H1 (cell line): ENCODE measurements around the gene ADAT3. TPM values are rescaled to one million over a fixed set of nuclear protein-coding genes. Genes with fewer than 3 reads are reported as not detected.
"Not testable (repeated sequence)": the region's sequence is repeated elsewhere in the genome, so short reads cannot be mapped to it uniquely, and the experiment has no call there.

Source experiments
- CTCF ChIA-PET: fragments of 300-600 bp; sonication (Branson Sonifier 250); formaldehyde crosslinking; loops from one replicate; lab custom pipeline; 2021; ENCODE audit not compliant: partially characterized antibody; lab: Charles Lee
- POLR2A ChIA-PET: fragments of 300-600 bp; sonication (Branson Sonifier 250); formaldehyde crosslinking; loops from one replicate; lab custom pipeline; 2021; ENCODE audit warnings: inconsistent platforms; ENCODE audit not compliant: partially characterized antibody; lab: Charles Lee
- DNase-seq, 2 experiments: peaks; one replicate each; pipeline versions ENCODE4 v3.0.0 to v3.0.0-alpha.2; 2010 to 2022; ENCODE audit warnings: low spot score in 2 of 2, low read depth in 1 of 2, mixed read lengths in 1 of 2
- FAIRE-seq: peaks from 2 replicates; lab custom pipeline; 2011; peaks lifted over from hg19 to GRCh38; lab: Jason Lieb, UNC
- H2AFZ ChIP-seq: 2 replicates; pipeline ENCODE4 v1.8.1; 2012; ENCODE audit warnings: low read length, inconsistent platforms
- H2AK5ac ChIP-seq: 2 replicates; pipeline ENCODE4 v1.6.1; 2013; ENCODE audit warnings: low read depth, low read length
- H2BK120ac ChIP-seq: replicated peaks from 2 replicates; pipeline ENCODE3; 2013; ENCODE audit warnings: low read depth, low read length, inconsistent platforms
- H2BK12ac ChIP-seq: 2 replicates; pipeline ENCODE4 v1.6.1; 2013; ENCODE audit warnings: low read depth, low read length
- H2BK15ac ChIP-seq: 2 replicates; pipeline ENCODE4 v1.6.1; 2013; ENCODE audit warnings: low read length
- H2BK20ac ChIP-seq: 2 replicates; pipeline ENCODE4 v1.6.1; 2013; ENCODE audit warnings: low read length
- H2BK5ac ChIP-seq: 2 replicates; pipeline ENCODE4 v1.6.1; 2013; ENCODE audit warnings: low read depth, low read length
- H3K14ac ChIP-seq: 2 replicates; pipeline ENCODE4 v1.6.1; 2013; ENCODE audit warnings: inconsistent platforms; ENCODE audit not compliant: insufficient read length
- H3K18ac ChIP-seq: 2 replicates; pipeline ENCODE4 v1.6.1; 2013; ENCODE audit warnings: low read length; ENCODE audit errors: extremely low read depth
- H3K23ac ChIP-seq: 2 replicates; pipeline ENCODE4 v1.6.1; 2013; ENCODE audit warnings: inconsistent platforms; ENCODE audit not compliant: insufficient read length
- H3K23me2 ChIP-seq: 2 replicates; pipeline ENCODE4 v1.6.1; 2013; ENCODE audit warnings: low read depth, low read length
- H3K27ac ChIP-seq: 2 replicates; pipeline ENCODE4 v1.6.1; 2011; ENCODE audit warnings: low read depth, low read length, inconsistent platforms
- H3K27me3 ChIP-seq, 4 experiments: replicated peaks in 1 of 4; 1 replicate in 1 of 4; 2 replicates in 3 of 4; pipeline versions ENCODE4 v1.6.1 to v1.8.1; 2011 to 2013; ENCODE audit warnings: low read length in 3 of 4, mild to moderate bottlenecking in 3 of 4, inconsistent platforms in 2 of 4, mixed read lengths in 2 of 4, moderate library complexity in 1 of 4; ENCODE audit not compliant: control insufficient read depth in 3 of 4, insufficient read depth in 3 of 4; ENCODE audit errors: extremely low read depth in 1 of 4
- H3K36me3 ChIP-seq, 4 experiments: 2 replicates each; pipeline versions ENCODE4 v1.6.1 to v1.8.1; 2011 to 2013; ENCODE audit warnings: mild to moderate bottlenecking in 4 of 4, low read length in 3 of 4, moderate library complexity in 2 of 4, control low read depth in 1 of 4, inconsistent platforms in 1 of 4; ENCODE audit not compliant: insufficient read depth in 4 of 4, control insufficient read depth in 2 of 4
- H3K4ac ChIP-seq: replicated peaks from 2 replicates; pipeline ENCODE3; 2013; ENCODE audit warnings: low read length, low read depth, mixed read lengths, inconsistent platforms; ENCODE audit not compliant: insufficient read length
- H3K4me1 ChIP-seq, 4 experiments: replicated peaks in 1 of 4; 1 replicate in 1 of 4; 2 replicates in 3 of 4; pipeline versions ENCODE4 v1.6.1 to v1.8.1; 2011 to 2013; ENCODE audit warnings: low read length in 3 of 4, inconsistent platforms in 2 of 4, mixed read lengths in 1 of 4; ENCODE audit not compliant: insufficient read depth in 4 of 4, control insufficient read depth in 3 of 4
- H3K4me2 ChIP-seq, 2 experiments: 2 replicates each; pipeline versions ENCODE4 v1.6.1 to v1.8.1; 2011 to 2013; ENCODE audit warnings: low read depth in 2 of 2, low read length in 2 of 2, control low read depth in 1 of 2, inconsistent platforms in 1 of 2, mild to moderate bottlenecking in 1 of 2; ENCODE audit not compliant: insufficient read depth in 1 of 2
- H3K4me3 ChIP-seq, 4 experiments: fragments of 200-600, 300-600 bp in 1 of 4; sonication (generic), shearing (Covaris generic), sonication (Bioruptor Twin) in 1 of 4; 2 replicates each; pipeline versions ENCODE4 v1.5.1 to v1.8.1; 2011 to 2016; ENCODE audit warnings: low read length in 4 of 4, low read depth in 3 of 4, control low read depth in 2 of 4, inconsistent platforms in 2 of 4, mild to moderate bottlenecking in 2 of 4, mixed read lengths in 1 of 4, moderate library complexity in 1 of 4; ENCODE audit not compliant: insufficient read depth in 2 of 4; ENCODE audit errors: extremely low read depth in 1 of 4
- H3K56ac ChIP-seq: replicated peaks from 2 replicates; pipeline ENCODE3; 2013; ENCODE audit warnings: low read depth, mild to moderate bottlenecking, mixed read lengths, low read length, inconsistent platforms; ENCODE audit not compliant: insufficient read length
- H3K79me1 ChIP-seq: 2 replicates; pipeline ENCODE4 v1.6.1; 2013; ENCODE audit warnings: low read depth, low read length, control low read depth
- H3K79me2 ChIP-seq, 2 experiments: 2 replicates each; pipeline versions ENCODE4 v1.6.1 to v1.8.1; 2012 to 2013; ENCODE audit warnings: low read length in 2 of 2, mild to moderate bottlenecking in 2 of 2, inconsistent platforms in 1 of 2; ENCODE audit not compliant: insufficient read depth in 2 of 2, control insufficient read depth in 1 of 2
- H3K9ac ChIP-seq, 4 experiments: replicated peaks in 1 of 4; 1 replicate in 1 of 4; 2 replicates in 3 of 4; pipeline versions ENCODE4 v1.6.1 to v1.8.1; 2011 to 2013; ENCODE audit warnings: low read depth in 3 of 4, low read length in 3 of 4, control low read depth in 2 of 4, mild to moderate bottlenecking in 2 of 4, moderate library complexity in 2 of 4, inconsistent platforms in 1 of 4; ENCODE audit errors: extremely low read depth in 1 of 4
- H3K9me3 ChIP-seq, 2 experiments: 2 replicates each; pipeline versions ENCODE4 v1.6.1 to v1.8.1; 2012 to 2013; ENCODE audit warnings: mild to moderate bottlenecking in 2 of 2, moderate library complexity in 2 of 2, control low read depth in 1 of 2, inconsistent platforms in 1 of 2, low read depth in 1 of 2, low read length in 1 of 2, mixed read lengths in 1 of 2; ENCODE audit not compliant: insufficient read depth in 2 of 2
- H4K20me1 ChIP-seq, 2 experiments: replicated peaks in 1 of 2; 2 replicates each; pipeline versions ENCODE3 to v1.8.1; 2011 to 2013; ENCODE audit warnings: inconsistent platforms in 2 of 2, low read length in 2 of 2, mild to moderate bottlenecking in 1 of 2; ENCODE audit not compliant: insufficient read depth in 2 of 2, control insufficient read depth in 1 of 2
- H4K5ac ChIP-seq: 2 replicates; pipeline ENCODE4 v1.6.1; 2013; ENCODE audit warnings: low read length, low read depth, mixed read lengths, inconsistent platforms; ENCODE audit not compliant: insufficient read length
- H4K8ac ChIP-seq: 2 replicates; pipeline ENCODE4 v1.8.0; 2013; ENCODE audit warnings: mild to moderate bottlenecking, moderate library complexity, low read length, inconsistent platforms; ENCODE audit not compliant: insufficient read depth; ENCODE audit errors: extremely low read depth
- H4K91ac ChIP-seq: replicated peaks from 2 replicates; pipeline ENCODE3; 2013; ENCODE audit warnings: low read length, mixed read lengths, inconsistent platforms; ENCODE audit not compliant: insufficient read length
- WGBS, 2 experiments: shearing (Covaris generic) in 1 of 2; methylation state at CpG; one replicate each; pipeline versions ENCODE4 v1.1.6 to v1.1.7; 2013 to 2015; ENCODE audit warnings: low lambda C conversion rate in 2 of 2, mixed read lengths in 2 of 2, inconsistent platforms in 1 of 2, low coverage in 1 of 2, missing lambda C conversion rate in 1 of 2; ENCODE audit not compliant: insufficient replicate concordance in 2 of 2, insufficient coverage in 1 of 2, insufficient read length in 1 of 2; ENCODE audit errors: extremely low coverage in 1 of 2, missing lambda C conversion rate in 1 of 2; 5-methylcytosine and 5-hydroxymethylcytosine counted together
- polyA plus RNA-seq, 7 experiments: library from polyadenylated mRNA; depleted of rRNA in 3 of 7; stranded (reverse) in 5 of 7; unstranded in 2 of 7; fragments of >200 nt in 5 of 7; fragments of 200-250 nt in 2 of 7; gene quantifications; 1 replicate in 5 of 7; 2 replicates in 1 of 7; 4 replicates in 1 of 7; pipeline versions ENCODE4 v1.2.1 to v1.2.3, GENCODE V29; 2011 to 2013; ENCODE audit warnings: missing spikeins in 2 of 7, mixed read lengths in 2 of 7
- total RNA-seq: library from RNA; stranded (reverse); fragmentation: NEBNext Ultra II Directional; extraction: Animal tissue kit (Norgen Biotek cat#: 25700); gene quantifications from 2 replicates; pipeline ENCODE4 v1.2.1, GENCODE V29; 2021

Gene ADAT3
- total and polyA plus RNA-seq, 2 of the 8 experiments (the other 6 are each of a cell fraction or from before 2014, with no cell fraction given), result 5.4 to 10.8 TPM

DNA sequence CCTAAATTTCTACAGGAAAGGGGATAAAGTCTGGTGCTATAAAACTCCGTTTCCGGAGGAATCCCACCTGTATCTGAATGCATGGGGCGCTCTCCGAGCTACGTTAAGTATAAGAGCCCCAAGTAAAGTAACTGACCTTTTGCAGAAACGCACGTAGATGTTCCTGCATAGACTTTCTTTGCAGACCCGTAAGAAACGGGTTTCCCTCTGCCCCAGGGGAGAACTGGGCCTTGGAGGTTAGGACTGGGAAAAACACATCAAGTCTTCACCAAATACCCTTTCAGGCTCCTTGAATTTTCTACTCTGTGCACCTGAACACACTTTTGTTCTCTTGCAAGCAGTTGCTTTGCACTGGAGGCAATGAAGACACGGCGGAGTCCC lies 29.9 kb upstream of the ADAT3 start:
- H3K79me1 ChIP-seq, H2BK5ac ChIP-seq, H3K14ac ChIP-seq, H3K27ac ChIP-seq, H3K18ac ChIP-seq, H3K4me1 ChIP-seq, H2BK120ac ChIP-seq, H3K56ac ChIP-seq, H2AFZ ChIP-seq, H2AK5ac ChIP-seq, H4K20me1 ChIP-seq, H2BK12ac ChIP-seq, H3K36me3 ChIP-seq, H2BK20ac ChIP-seq, H3K23ac ChIP-seq, DNase-seq, H4K91ac ChIP-seq, H4K5ac ChIP-seq, H4K8ac ChIP-seq, H2BK15ac ChIP-seq, H3K27me3 ChIP-seq, H3K9me3 ChIP-seq, H3K4ac ChIP-seq: not testable (repeated sequence)
- WGBS, 2 experiments, result 9% methylated on average over 11 of the region's 11 CpGs; no CpG with 5 or more reads in 1 of the 2 experiments
- ChIA-PET POLR2A (interaction anchor here (0.9 to 2.6 kb wide), 6 partner anchors 9 to 29 kb away, joined by 3 to 13 read pairs (median 6); partner anchors contain the start of gene ABHD17A), CTCF (interaction anchor here (0.7 to 2.4 kb wide), 5 partner anchors 11 to 31 kb away, joined by 3 to 12 read pairs (median 5); partner anchors contain the start of genes ADAT3 and SCAMP4)
- H3K4me3 ChIP-seq, result peak overlapping the region; percentile 86 to 91 (median 88)
- H3K23me2 ChIP-seq, result peaks cover 14% of the 10 kb centered on the region
- peak; percentile 42 for FAIRE-seq
- peaks cover 0 to 33% of the 10 kb centered on the region in 2 experiments; a peak in 3 of 4 replicates for H3K79me2 ChIP-seq
- peak overlapping the region; percentile 89 to 99 for H3K4me2 ChIP-seq
- H3K9ac ChIP-seq, result peak overlapping the region; percentile 39 to 78 (median 75)
